GM23338 (cell line): Measurements from ENCODE around the gene COL16A1. TPM values are rescaled to one million over a fixed set of nuclear protein-coding genes. Genes with fewer than 3 reads are reported as not detected.

Source experiments
- ATAC-seq: fragments of 200-7000 bp; cut with Tn5 transposase; 3 replicates; pipeline ENCODE4 v1.9.1; 2020
- DNase-seq: peaks from one replicate; pipeline ENCODE4 v3.0.0-alpha.2; 2015; ENCODE audit warnings: low spot score
- H2AFZ ChIP-seq: fragments of 200-600 bp; sonication (generic); 2 replicates; pipeline ENCODE4 v1.8.0; 2016; ENCODE audit warnings: antibody characterized with exemption, mild to moderate bottlenecking, moderate library complexity
- H3F3A ChIP-seq: fragments of 200-600 bp; sonication (generic); replicated peaks from 2 replicates; pipeline ENCODE4 v1.8.0; 2017; ENCODE audit warnings: antibody characterized with exemption, mixed run types, low read depth
- H3K27ac ChIP-seq: fragments of 200-600 bp; sonication (generic); 2 replicates; pipeline ENCODE4 v1.6.1; 2016; ENCODE audit warnings: low read depth
- H3K27me3 ChIP-seq: fragments of 200-600 bp; sonication (generic); 2 replicates; pipeline ENCODE4 v1.8.0; 2016; ENCODE audit warnings: mild to moderate bottlenecking, mixed run types, moderate library complexity; ENCODE audit not compliant: insufficient read depth
- H3K36me3 ChIP-seq: fragments of 200-600 bp; sonication (generic); 2 replicates; pipeline ENCODE4 v1.8.0; 2016; ENCODE audit warnings: mild to moderate bottlenecking; ENCODE audit not compliant: insufficient read depth
- H3K4me1 ChIP-seq: fragments of 200-600 bp; sonication (generic); 2 replicates; pipeline ENCODE4 v1.8.0; 2016; ENCODE audit warnings: mild to moderate bottlenecking, moderate library complexity; ENCODE audit not compliant: insufficient read depth
- H3K4me2 ChIP-seq: fragments of 200-600 bp; sonication (generic); 2 replicates; pipeline ENCODE4 v1.7.1; 2017; ENCODE audit warnings: mixed run types
- H3K4me3 ChIP-seq: fragments of 200-600 bp; sonication (generic); 2 replicates; pipeline ENCODE4 v1.6.1; 2016; ENCODE audit warnings: mixed run types
- H3K79me2 ChIP-seq: fragments of 200-600 bp; sonication (generic); replicated peaks from 2 replicates; pipeline ENCODE4 v1.8.0; 2017; ENCODE audit warnings: mild to moderate bottlenecking; ENCODE audit not compliant: insufficient read depth
- H3K9me2 ChIP-seq: fragments of 200-600 bp; sonication (generic); 2 replicates; pipeline ENCODE4 v1.8.0; 2017; ENCODE audit not compliant: insufficient read depth
- H4K20me1 ChIP-seq: fragments of 200-600 bp; sonication (generic); replicated peaks from 2 replicates; pipeline ENCODE4 v1.8.0; 2017; ENCODE audit warnings: mild to moderate bottlenecking; ENCODE audit not compliant: insufficient read depth
- H3K27ac Mint-ChIP-seq: 2 replicates; pipeline ENCODE4 v1.8.0; 2020; ENCODE audit warnings: inconsistent platforms, mild to moderate bottlenecking, moderate library complexity, mixed read lengths
- H3K27me3 Mint-ChIP-seq: 3 replicates; pipeline ENCODE4 v1.8.0; 2022; ENCODE audit warnings: low read depth, mild to moderate bottlenecking, moderate library complexity, mixed read lengths, inconsistent platforms; ENCODE audit not compliant: insufficient read depth, poor library complexity
- H3K36me3 Mint-ChIP-seq: 3 replicates; pipeline ENCODE4 v1.8.0; 2021; ENCODE audit warnings: low read depth, mild to moderate bottlenecking, inconsistent platforms, moderate library complexity, mixed read lengths
- H3K4me1 Mint-ChIP-seq: 3 replicates; pipeline ENCODE4 v1.8.0; 2020; ENCODE audit warnings: mild to moderate bottlenecking, inconsistent platforms, mixed read lengths
- H3K4me3 Mint-ChIP-seq: 3 replicates; pipeline ENCODE4 v1.8.0; 2021; ENCODE audit warnings: moderate library complexity, mild to moderate bottlenecking, inconsistent platforms, mixed read lengths
- H3K9me3 Mint-ChIP-seq: 3 replicates; pipeline ENCODE4 v1.8.0; 2020; ENCODE audit warnings: moderate library complexity, mild to moderate bottlenecking, inconsistent platforms, mixed read lengths
- POLR2AphosphoS5 ChIP-seq: IDR thresholded peaks from 2 replicates; pipeline ENCODE4 v1.6.1; 2016; ENCODE audit warnings: antibody characterized with exemption, low read depth
- REST ChIP-seq: IDR thresholded peaks from one replicate; pipeline ENCODE4 v1.6.1; 2018; ENCODE audit warnings: antibody characterized with exemption; ENCODE audit not compliant: unreplicated experiment
- polyA plus RNA-seq: library from polyadenylated mRNA; unstranded; fragments of >200 nt; fragmentation: Nextera tagmentation; extraction: Ambion mirVana; gene quantifications from 2 replicates; pipeline ENCODE4 v1.2.1, GENCODE V29; 2016
- total RNA-seq: library from RNA; depleted of rRNA; stranded (reverse); fragments of >200 nt; shearing (Covaris generic); gene quantifications from 2 replicates; pipeline ENCODE4 v1.2.3, GENCODE V29; 2014
- TF ChIP-seq, protein P1 (sequence below), 2 experiments: fragments of 200-600 bp in 1 of 2; sonication (generic) in 1 of 2; conservative IDR thresholded peaks; 2 replicates each; pipeline versions ENCODE4 v1.5.1 to v1.6.1; 2016 to 2017; ENCODE audit warnings: antibody characterized with exemption in 2 of 2, low read depth in 2 of 2, mild to moderate bottlenecking in 2 of 2, moderate library complexity in 1 of 2

COL16A1 gene
- total and polyA plus RNA-seq, 2 experiments from 2014 or later = 4.2 to 13.2 TPM

DNA sequence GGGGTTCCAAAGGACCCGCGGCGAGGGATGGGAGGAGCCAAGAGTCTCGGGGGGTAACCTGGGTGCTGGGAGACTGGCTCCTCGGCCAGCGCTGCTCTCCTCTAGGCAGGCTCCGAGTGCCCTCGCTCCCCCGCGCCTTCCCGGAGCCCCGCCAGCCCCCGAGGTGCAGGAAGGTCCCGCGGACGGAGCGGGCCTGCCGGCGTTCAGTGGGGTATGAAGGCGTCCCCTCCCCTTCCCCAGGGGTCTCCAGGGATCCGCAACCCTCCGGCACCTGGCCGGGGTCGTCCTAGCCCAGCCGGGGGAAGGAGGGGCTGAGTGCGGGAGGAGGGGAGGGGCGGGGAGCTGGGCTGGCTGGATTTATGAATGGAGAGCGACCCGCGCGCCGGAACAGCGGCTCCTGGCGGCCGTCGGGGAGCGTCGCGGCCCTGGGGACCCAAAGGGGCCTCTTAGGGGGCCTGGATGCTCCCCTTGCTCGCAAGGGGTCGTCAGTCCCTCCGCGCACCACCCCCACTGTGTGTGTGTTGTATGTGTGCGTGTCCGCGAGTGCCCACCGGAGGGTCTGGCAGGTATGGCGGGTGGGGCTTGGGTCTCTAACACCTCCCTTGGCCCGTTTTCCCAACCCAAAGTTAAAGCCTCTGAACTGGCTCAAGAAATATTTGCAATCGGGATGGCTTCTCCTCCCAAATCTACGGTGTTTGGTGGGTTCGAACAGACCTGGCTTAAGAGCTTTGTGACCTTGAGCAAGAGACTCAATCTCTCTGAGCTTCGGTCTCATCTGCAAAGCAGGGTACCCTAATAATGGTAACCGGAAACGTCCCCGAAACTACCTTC, 85.7 kb downstream of the COL16A1 start:
- Histone ChIP-seq H3K27ac (no peak overlapping the region), H3K4me1 (no peaks in the 10 kb centered on the region), H3K4me3 (peak overlapping the region; percentile 91), H3K36me3 (no peaks in the 10 kb centered on the region), H4K20me1 (no peaks in the 10 kb centered on the region), H3K27me3 (peaks cover 25% of the 10 kb centered on the region), H3K9me2 (no peaks in the 10 kb centered on the region), H3K79me2 (no peaks in the 10 kb centered on the region), H3K4me2 (peak overlapping the region; percentile 98), H3F3A (no peaks in the 10 kb centered on the region), H2AFZ (peak overlapping the region; percentile 96)
- no peak overlapping the region for H3K27ac Mint-ChIP-seq
- ATAC-seq = peak; percentile 83
- no peaks in the 10 kb centered on the region for H3K9me3 Mint-ChIP-seq
- peak; percentile 86 for DNase-seq
- H3K4me3 Mint-ChIP-seq = peak overlapping the region; percentile 62
- TF ChIP-seq REST (no peak), POLR2AphosphoS5 (peak; percentile 51)
- TF ChIP-seq, protein P1, sequence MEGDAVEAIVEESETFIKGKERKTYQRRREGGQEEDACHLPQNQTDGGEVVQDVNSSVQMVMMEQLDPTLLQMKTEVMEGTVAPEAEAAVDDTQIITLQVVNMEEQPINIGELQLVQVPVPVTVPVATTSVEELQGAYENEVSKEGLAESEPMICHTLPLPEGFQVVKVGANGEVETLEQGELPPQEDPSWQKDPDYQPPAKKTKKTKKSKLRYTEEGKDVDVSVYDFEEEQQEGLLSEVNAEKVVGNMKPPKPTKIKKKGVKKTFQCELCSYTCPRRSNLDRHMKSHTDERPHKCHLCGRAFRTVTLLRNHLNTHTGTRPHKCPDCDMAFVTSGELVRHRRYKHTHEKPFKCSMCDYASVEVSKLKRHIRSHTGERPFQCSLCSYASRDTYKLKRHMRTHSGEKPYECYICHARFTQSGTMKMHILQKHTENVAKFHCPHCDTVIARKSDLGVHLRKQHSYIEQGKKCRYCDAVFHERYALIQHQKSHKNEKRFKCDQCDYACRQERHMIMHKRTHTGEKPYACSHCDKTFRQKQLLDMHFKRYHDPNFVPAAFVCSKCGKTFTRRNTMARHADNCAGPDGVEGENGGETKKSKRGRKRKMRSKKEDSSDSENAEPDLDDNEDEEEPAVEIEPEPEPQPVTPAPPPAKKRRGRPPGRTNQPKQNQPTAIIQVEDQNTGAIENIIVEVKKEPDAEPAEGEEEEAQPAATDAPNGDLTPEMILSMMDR (conservative IDR thresholded peaks at IDR 0.05; ENCODE audit: low read depth in 2 of 2) = peak; percentile 71 to 79
- no peaks in the 10 kb centered on the region for H3K36me3 Mint-ChIP-seq
- H3K4me1 Mint-ChIP-seq = peaks cover 9% of the 10 kb centered on the region
- peaks cover 19% of the 10 kb centered on the region for H3K27me3 Mint-ChIP-seq

- DNase-seq = peak; percentile 46
Observed at GRCh38 chr1:31617218-31617915, 86.5 kb downstream of the COL16A1 start, which contains the start of gene HCRTR1. Gene HCRTR1 (plus strand): TSS chr1:31617689. CDS start chr1:31619193, 1,504 bp downstream.

More at GRCh38 chr1:31617218-31617915, 86.5 kb downstream of the COL16A1 start, which contains the start of gene HCRTR1:
- H2AFZ ChIP-seq = peak within 1 kb of the TSS; percentile 96
- ATAC-seq = peak; percentile 55
- H3K79me2 ChIP-seq = no peaks in the 10 kb centered on the region
- H3K27me3 ChIP-seq = peaks cover 25% of the 10 kb centered on the region
- no peak within 1 kb of the TSS for H3K27ac Mint-ChIP-seq
- H3K4me3 ChIP-seq = peak within 1 kb of the TSS; percentile 91
- no peaks in the 10 kb centered on the region for H3K4me1 ChIP-seq
- no peaks in the 10 kb centered on the region for H3K9me2 ChIP-seq
- no peaks in the 10 kb centered on the region for H3K9me3 Mint-ChIP-seq
- TF ChIP-seq POLR2AphosphoS5 = no peak
- no peaks in the 10 kb centered on the region for H3K36me3 Mint-ChIP-seq
- no peaks in the 10 kb centered on the region for H3F3A ChIP-seq
- H3K27me3 Mint-ChIP-seq = peaks cover 19% of the 10 kb centered on the region
- peak within 1 kb of the TSS; percentile 79 for H3K4me3 Mint-ChIP-seq
- H3K4me2 ChIP-seq = peak within 1 kb of the TSS; percentile 98
- no peaks in the 10 kb centered on the region for H4K20me1 ChIP-seq
- no peaks in the 10 kb centered on the region for H3K36me3 ChIP-seq
- H3K27ac ChIP-seq = no peak within 1 kb of the TSS
- peaks cover 9% of the 10 kb centered on the region for H3K4me1 Mint-ChIP-seq
